HT1080 (cell line): Measurements from ENCODE around the gene TNFSF13B. TPM values are rescaled to one million over a fixed set of nuclear protein-coding genes. Genes with fewer than 3 reads are reported as not detected.
"Not testable (repeated sequence)": the region's sequence is repeated elsewhere in the genome, so short reads cannot be mapped to it uniquely, and the experiment has no call there.

Experiments
- DNase-seq: peaks from one replicate; pipeline ENCODE4 v3.0.0-alpha.2; 2015; ENCODE audit warnings: low read depth
- polyA plus RNA-seq, 2 experiments: library from polyadenylated mRNA; depleted of rRNA; stranded (reverse); fragments of >200 nt; gene quantifications; 2 replicates each; pipeline ENCODE4 v1.2.3, GENCODE V29; 2015
- total RNA-seq: library from RNA; depleted of rRNA; stranded (reverse); fragments of >200 nt; shearing (Covaris generic); gene quantifications from 2 replicates; pipeline ENCODE4 v1.2.3, GENCODE V29; 2014; rRNA removed

Gene TNFSF13B, protein sequence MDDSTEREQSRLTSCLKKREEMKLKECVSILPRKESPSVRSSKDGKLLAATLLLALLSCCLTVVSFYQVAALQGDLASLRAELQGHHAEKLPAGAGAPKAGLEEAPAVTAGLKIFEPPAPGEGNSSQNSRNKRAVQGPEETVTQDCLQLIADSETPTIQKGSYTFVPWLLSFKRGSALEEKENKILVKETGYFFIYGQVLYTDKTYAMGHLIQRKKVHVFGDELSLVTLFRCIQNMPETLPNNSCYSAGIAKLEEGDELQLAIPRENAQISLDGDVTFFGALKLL
- 0.39 and 0.63 TPM in 2 replicates for total RNA-seq
- polyA plus RNA-seq (2015; cell fraction: cytosol; rRNA removed), result 0.93 and 1.1 TPM in 2 replicates
- polyA plus RNA-seq (2015; cell fraction: nucleus; rRNA removed), result 0.97 and 3.7 TPM in 2 replicates

DNA sequence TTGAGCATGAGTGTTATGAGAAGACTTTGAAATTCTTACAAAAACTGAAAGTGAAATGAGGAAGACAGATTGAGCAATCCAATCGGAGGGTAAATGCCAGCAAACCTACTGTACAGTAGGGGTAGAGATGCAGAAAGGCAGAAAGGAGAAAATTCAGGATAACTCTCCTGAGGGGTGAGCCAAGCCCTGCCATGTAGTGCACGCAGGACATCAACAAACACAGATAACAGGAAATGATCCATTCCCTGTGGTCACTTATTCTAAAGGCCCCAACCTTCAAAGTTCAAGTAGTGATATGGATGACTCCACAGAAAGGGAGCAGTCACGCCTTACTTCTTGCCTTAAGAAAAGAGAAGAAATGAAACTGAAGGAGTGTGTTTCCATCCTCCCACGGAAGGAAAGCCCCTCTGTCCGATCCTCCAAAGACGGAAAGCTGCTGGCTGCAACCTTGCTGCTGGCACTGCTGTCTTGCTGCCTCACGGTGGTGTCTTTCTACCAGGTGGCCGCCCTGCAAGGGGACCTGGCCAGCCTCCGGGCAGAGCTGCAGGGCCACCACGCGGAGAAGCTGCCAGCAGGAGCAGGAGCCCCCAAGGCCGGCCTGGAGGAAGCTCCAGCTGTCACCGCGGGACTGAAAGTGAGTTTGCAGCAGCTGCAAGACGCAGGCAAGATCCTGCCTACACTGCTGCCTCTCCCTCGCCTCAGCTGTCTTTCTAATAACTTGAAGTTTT, at the start of gene TNFSF13B:
TSS of gene TNFSF13B (plus strand) at position 118 of the 728 bp plus-strand sequence. CDS start at position 296, 178 bp downstream.
- DNase-seq, result peak; percentile 49

DNA sequence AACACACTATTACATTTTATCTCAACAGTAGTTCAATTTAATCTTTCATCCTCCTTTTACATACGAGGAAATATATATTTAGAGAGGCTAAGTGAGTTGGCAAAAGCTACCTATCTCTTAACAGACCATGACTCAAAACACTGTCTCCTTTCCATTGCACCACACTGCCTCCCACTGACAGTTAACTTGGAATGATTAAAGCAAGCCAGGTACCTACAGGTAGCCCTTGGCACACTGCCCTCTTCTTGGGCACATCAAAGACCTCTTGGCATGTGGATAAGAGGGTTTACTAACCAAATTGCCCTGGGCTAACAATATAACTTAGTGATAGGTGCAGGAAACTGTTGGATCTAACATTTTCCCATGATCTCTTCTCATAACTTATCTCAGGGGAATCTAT, 49.5 kb upstream of the TNFSF13B start:
- DNase-seq, result no peak

GRCh38 chr13:108223687-108224503, 45.6 kb upstream of the TNFSF13B start:
- DNase-seq, result no peak

DNA sequence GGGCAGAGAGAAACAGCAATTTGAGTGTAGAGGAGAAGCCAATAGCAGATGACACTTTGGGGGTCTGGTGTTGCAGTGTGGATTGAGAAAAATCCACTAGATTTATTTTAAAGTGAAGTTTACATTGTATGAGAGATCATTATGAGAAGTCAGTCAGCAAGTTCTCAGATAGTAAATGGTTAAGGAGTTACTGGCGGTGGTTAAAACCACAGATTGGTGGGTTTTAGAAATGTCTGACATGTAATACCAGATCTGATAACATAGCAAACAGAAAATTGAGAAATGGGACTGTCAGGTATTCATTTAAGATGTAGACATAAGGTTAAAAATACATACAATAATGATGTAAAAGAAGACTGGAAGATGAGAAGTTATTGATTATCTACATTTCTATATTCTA, 44.1 kb upstream of the TNFSF13B start:
- no peak for DNase-seq

GRCh38 chr13:108226184-108226583, 43.3 kb upstream of the TNFSF13B start:
- no peak for DNase-seq

DNA sequence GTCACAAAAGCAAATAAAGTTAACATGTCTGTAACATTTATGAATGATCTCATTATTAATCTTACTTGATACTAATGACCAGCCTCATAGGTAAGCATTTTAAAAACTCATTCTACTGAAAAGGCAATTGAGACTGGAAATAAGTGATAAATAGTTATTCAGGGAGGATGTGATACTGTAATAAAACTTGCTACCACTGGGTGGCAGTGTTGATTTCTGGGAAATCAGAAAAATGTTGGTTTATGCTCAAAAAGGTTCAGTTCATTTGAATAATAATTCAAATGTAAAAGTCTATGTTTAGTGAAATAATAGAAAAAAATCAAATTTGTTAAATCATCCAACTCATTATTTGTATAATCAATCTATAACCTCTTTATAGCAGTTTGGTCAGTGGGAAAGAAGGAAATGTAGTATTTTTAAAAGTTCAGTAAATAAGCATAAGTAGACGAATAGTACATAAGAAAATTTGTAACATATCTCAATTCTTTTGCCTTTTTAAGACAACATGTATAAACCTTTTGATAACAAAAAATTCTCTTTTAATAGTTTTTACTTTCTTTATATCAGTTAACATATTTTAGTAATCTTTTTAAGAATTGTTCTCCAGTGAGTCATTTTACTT, 41.8 kb upstream of the TNFSF13B start:
- peak; percentile 36 for DNase-seq

DNA sequence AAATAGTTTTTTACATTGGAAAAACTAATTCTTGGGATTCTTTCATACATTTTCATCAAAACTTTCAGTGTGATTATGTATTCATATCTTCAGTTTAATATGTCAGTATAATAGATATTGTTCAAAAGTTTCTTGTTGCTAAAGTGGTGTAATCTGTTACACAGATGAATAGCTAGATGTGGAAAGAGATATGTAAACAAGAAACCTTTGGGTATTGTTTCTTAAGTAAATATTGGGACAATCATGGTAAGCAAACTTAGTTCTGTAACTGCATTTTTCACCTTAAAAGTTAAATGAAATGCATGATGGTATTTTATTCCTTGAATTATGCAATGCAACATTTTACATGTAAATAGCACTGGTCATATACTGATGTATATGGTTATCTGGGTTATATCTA, 39.1 kb upstream of the TNFSF13B start:
- DNase-seq, result no peak

- DNase-seq, result no peak
Observed at GRCh38 chr13:108249150-108249549, 20.4 kb upstream of the TNFSF13B start.

DNA sequence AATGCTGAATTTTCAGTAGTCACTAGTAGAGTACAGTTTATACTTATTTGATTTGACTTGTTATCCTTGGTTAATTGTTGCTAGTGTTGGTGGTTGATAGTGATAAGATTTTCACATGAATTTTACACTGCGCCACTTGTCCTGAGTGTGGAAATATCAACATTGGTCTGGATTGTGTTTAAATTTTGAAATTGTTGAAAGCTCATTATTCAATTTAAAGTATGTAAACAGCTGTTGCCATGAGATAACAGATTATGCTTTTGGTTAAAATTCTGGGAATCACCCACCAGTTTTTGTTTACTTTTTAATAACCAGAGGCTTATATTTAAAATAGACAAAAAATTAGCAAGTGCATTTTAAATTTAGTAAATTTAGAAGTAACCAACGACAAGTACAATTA, 12.3 kb upstream of the TNFSF13B start:
- no peak for DNase-seq

DNA sequence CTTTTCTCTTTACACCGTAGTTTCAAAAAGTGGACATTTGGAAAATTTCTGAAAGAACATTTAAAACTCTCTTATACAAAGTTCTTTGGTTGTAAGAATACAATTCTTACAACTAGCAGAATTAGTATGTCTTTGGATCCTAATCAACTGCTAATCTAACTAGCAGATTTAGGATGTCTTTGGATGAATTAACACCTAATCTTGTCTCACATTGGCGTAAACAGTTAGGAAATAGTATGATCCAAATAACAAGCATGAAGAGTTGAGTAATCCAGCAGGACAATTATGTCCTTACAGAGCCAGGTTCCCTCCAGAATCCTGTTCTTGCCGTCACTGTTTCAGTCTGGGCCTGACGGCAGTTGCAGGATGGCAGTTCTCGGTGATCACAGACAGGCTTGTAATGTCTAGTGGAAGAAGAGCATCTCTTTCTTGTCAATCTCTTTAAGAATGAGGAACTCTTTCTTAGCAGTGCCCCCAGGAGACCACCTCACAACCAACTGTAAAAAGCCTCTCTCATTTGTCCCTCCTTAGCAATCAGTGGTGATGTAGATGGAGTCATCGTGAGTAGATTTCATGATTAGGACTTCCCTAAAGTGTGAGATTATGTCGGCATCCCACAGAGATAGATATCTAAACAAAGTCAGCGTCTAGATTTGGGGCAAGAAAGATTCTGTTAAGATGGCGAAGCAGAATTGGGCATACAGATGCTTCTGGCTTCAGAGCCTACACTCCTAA, 5.7 kb upstream of the TNFSF13B start:
- no peak for DNase-seq

- DNase-seq, result no peak
Observed at GRCh38 chr13:108266321-108266990, 3.1 kb upstream of the TNFSF13B start.

DNA sequence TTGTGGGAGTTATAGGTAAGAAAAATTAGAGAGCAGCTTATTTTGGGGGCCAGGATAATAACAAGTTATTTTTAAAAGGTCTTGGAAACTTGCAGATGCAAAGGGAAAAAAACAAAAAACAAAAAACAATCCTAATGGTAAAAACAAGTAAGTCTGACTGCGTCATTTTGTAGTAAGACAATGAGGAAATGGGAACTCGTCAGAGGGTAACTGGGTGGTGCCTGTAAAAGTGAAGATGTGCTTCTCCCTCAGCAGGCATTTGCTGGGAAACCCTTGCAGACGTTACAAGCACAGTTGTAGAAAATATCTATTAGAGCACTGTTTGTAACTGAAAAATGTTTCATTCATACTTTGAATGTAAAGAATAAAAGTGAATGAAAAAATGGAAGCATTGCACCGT, 2.2 kb upstream of the TNFSF13B start:
- DNase-seq, result no peak

DNA sequence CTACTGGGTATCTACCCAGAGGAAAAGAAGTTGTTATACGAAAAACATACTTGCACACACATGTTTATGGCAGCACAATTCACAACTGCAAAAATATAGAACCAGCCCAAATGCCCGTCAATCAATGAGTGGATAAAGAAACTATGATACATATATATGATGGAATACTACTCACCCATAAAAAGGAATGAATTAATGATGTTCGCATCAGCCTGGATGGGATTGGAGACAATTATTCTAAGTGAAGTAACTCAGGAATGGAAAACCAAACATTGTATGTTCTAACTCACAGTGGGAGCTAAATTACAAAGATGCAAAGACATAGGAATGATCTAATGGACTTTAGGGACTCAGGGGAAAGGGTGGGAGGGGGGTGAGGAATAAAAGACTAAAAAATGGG, 1.7 kb upstream of the TNFSF13B start:
- DNase-seq, result not testable (repeated sequence)

DNA sequence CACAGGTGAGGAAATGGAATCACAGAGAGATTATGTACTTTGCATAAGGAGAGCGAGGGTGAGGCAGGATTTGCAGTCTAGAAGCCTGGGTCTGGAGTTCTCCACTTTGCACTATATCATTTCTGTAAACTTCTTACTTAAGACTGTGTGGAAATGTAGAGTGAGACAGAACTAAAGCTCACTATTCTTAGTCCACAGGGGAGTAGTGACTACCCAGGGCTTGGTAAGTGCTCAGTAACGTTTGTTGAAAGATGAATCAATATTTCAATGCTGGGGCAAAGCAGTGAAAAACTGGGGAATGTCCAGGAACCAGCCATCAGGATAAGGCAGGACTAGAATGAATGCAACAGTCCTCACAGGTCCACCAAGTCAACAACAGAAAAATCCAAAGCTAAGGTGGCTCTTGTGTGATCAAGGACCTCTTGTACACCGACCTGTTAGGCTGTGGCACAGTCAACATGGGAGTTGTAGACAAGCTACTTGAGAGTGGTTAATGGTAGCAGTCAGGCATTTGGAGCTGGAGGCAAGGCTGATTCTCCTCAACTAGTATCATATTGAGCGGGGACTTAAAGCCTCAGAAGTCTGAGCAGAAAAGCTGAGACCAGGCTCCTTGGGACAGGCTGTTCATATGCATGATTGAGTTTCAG, 929 bp upstream of the TNFSF13B start:
- DNase-seq, result no peak

- no peak for DNase-seq
Observed at GRCh38 chr13:108270442-108270841, 924 bp downstream of the TNFSF13B start.

GRCh38 chr13:108272333-108272732, 2.8 kb downstream of the TNFSF13B start:
- DNase-seq, result no peak

DNA sequence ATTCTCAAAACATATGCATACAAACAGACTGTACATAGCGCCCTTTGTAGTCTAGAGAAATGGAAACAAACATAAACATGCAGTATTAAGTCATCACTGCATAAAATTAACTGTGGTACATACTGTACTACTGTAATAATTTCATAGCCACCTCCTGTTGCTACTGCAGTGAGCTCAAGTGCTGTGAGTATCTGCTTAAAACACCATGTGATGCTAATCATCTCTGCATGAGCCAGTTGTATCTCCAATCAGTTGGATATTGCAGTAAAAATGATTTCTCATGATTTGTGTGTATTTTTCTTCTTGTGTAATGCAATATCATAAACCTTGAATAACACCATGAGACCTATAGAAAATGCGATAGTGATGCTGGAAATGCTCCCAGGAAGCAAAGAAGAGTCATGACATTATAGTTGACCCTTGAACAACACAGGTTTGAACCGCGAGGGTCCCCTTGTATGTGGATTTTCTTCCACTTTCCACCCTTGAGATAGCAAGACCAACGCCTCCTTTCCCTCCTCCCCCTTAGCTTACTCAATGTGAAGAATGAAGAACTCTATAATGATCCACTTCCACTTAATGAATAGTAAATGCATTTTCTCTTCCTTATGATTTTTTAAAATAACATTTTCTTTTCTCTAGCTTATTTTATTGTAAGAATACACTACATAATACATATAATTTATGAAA, 4.1 kb downstream of the TNFSF13B start:
- no peak for DNase-seq

DNA sequence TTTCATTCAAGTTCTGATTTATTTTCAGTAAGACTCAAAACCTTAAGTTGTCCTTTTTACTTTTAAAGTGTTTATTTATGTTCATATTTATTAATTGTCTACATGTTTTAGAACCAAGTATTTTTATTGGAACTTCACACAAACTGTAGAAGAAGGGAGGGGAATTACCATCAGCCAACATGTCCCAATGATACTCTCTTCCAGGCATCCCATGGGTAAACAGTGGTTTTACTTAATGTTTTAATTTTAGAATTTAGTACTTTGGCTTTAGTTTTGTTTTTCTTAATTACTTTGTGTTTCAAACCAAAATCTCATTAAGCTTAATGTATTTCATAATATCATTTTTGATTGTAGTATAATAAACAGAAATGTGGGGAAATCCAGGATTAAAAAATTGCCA, 5.2 kb downstream of the TNFSF13B start:
- no peak for DNase-seq

DNA sequence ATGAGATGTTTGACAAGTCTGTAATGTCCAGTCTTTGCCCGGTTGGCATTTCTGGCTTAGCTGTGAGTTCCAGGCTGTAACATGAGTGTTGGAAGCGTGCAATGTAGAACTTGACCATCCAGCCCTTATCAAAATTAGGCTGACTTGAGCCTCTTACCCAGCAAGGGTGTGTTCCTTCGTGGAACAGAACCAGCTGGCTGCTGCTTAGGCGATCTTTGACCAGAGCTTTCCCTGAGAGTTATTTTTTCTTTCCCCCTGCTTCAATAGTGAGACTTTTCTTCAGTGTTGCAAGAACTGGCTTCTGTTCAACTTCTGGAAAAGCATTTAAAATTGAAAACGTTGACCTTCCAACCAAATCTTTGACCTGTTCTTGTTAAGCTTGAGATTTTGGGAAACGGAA, 6.5 kb downstream of the TNFSF13B start:
- DNase-seq, result no peak
